Measurements from ENCODE around the gene USP20.

Gene USP20

GRCh38 chr9:129875181-129875611 lies 39.9 kb downstream of the USP20 start:
- DNase-seq (ENCODE audit: low read depth) = no peak

- DNase-seq (ENCODE audit: low read depth) = no peak
Observed at GRCh38 chr9:129875687-129876395, 40.6 kb downstream of the USP20 start.

- DNase-seq (ENCODE audit: low read depth) = no peak
Observed at GRCh38 chr9:129876815-129877214, 41.6 kb downstream of the USP20 start.

DNA sequence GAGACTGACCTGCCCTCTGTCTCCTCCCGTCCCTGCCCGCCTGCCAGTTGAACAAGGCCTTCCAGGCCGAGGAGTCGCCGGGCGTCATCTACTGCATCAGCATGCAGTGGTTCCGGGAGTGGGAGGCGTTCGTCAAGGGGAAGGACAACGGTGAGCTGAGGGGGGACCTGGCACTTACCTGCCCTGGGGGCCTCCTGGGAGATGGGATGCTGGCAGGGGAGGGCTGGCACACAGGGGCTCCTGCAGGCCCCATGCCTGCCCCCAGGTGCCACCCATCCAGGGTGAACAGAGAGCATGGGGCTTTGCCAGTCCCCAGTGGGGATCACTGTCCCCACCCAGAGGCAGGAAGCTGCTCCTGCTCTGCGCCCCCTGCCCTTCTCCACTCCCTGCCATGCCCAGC lies 43.0 kb downstream of the USP20 start:
- DNase-seq (ENCODE audit: low read depth) = no peak

DNA sequence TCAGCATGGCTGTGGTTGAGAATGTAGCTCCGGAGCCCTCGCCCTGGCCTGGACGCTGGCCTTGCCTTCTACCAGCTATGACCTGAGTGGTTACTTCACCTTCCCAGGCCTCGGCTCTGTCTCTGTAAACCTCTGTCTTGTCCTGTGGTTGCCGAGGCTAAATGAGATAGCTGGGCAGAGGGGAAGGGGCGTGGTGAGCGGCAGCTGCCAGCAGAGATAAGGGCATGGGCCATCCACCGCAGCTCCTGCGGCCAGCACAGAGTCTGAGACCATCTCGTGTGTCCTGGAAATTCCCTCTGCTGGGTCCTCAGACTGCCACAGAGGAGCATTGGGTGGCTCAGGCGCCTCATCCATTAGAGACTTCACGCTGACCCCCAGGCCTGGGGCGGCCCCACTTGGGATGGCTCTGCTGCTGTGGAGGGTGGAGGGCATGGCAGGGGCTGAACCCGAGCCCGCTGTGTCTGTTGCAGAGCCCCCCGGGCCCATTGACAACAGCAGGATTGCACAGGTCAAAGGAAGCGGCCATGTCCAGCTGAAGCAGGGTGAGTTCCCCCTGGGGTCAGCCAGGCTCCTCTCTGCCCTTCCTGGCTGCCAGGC lies 43.9 kb downstream of the USP20 start:
- no peak for DNase-seq (ENCODE audit: low read depth)

DNA sequence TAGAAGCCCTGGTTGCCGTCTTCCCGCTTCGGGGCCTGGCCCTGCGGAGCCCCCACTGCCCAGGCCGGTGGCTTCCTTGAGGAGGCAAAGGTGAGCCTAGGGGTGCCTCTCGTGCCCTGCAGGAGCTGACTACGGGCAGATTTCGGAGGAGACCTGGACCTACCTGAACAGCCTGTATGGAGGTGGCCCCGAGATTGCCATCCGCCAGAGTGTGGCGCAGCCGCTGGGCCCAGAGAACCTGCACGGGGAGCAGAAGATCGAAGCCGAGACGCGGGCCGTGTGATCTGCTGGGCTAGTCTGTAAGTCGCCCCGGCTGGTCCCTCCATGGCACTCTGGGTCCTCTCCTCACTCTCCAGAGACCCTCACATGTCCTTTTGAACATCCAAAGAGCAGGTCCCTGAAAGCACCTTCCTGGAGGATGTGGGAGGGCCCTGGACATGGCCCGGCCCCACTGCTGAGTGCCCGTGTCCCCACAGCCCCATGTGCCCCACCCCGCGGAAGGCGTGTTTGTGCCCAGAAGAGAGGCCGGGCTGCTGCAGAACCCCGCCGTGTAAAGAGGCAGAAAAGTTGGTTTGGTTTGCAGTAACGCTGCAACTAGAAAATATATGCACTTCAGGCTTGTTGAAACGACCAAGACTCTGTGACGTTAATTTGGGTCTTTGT lies 44.9 kb downstream of the USP20 start:
- DNase-seq (ENCODE audit: low read depth) = no peak

DNA sequence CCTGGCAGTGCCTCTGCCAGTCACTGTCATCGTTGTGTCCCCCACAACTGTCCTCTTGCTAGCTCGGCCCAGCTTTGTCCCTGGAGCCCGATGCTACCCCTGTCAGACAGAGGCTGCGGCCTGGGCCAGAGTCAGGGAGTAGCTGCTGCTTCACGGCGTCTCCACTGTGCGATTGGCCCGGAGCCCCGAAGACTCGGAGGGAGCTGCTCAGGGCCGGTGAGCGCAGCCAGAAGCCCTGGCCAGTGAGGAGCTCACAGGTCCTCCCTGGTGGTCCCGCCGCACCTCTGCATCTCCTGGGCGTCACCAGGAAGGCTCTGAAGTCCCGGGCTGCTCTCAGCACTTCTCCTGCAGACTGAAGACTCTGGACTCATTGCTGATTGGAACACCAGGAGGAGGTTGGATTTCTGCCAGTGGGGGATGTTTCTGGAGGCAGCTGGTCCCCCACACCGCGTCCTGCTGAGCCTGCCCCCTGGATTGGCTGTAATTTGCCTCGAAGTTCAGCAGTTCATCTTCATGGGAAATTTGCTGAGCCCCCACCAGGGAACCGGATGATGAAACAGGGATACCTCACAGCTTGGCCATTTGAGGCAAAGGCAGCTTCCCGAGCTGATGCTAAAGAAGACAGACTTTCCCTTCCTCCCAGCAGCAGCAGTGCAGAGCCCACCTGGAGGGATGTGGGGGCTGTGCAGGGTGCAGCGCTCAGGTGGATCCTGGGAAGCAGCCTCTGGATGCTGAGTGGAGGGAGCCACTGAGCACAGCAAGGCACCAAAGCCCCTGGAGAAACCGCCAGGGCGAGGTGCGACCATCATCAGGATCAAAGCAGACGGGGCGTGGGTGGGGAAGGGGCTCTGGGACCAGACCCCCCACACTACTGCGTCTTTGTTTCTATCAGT lies 45.6 kb downstream of the USP20 start:
- DNase-seq (ENCODE audit: low read depth) = no peak

- no peak for DNase-seq (ENCODE audit: low read depth)
Observed at GRCh38 chr9:129881547-129882324, 46.5 kb downstream of the USP20 start.

- peak; percentile 94 for DNase-seq (ENCODE audit: low read depth)
Observed at GRCh38 chr9:129884220-129885017, 49.2 kb downstream of the USP20 start.

DNA sequence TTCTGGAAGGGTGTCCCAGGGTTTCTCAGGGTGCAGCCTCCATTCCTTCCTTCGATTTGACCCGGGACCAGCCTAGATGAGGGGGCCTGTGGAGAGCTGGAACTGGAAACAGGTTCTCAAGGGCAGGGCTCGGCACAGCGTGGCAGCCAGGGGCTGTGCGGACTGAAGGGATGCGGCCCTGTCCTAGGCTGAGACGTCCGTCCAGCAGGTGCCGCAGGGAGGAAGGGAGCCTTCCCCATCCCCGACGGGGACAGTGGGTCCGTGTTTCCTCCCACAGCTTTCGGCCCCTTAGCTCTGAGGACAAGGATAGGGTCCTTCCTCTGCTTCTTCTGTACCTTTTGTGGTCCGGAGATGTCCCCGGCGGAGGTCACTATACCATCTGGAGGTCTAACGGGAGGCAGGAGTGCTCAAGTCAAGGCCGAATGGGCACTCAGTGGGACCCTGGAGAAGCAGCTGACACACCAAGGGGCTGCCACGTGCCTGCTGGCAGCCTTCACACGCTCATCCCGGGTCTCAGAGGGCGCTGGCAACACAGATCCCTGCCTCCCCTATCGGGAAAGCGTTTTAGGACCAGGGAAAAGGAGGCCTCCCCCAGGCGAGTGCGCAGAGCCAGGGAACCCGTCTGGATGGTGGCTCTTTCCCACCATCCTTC lies 49.9 kb downstream of the USP20 start:
- DNase-seq (ENCODE audit: low read depth) = no peak

- DNase-seq (ENCODE audit: low read depth) = peak; percentile 73
Observed at GRCh38 chr9:129885670-129886106, 50.4 kb downstream of the USP20 start.

GRCh38 chr9:129886226-129887174 lies 51.2 kb downstream of the USP20 start:
- DNase-seq (ENCODE audit: low read depth) = peak; percentile 70

DNA sequence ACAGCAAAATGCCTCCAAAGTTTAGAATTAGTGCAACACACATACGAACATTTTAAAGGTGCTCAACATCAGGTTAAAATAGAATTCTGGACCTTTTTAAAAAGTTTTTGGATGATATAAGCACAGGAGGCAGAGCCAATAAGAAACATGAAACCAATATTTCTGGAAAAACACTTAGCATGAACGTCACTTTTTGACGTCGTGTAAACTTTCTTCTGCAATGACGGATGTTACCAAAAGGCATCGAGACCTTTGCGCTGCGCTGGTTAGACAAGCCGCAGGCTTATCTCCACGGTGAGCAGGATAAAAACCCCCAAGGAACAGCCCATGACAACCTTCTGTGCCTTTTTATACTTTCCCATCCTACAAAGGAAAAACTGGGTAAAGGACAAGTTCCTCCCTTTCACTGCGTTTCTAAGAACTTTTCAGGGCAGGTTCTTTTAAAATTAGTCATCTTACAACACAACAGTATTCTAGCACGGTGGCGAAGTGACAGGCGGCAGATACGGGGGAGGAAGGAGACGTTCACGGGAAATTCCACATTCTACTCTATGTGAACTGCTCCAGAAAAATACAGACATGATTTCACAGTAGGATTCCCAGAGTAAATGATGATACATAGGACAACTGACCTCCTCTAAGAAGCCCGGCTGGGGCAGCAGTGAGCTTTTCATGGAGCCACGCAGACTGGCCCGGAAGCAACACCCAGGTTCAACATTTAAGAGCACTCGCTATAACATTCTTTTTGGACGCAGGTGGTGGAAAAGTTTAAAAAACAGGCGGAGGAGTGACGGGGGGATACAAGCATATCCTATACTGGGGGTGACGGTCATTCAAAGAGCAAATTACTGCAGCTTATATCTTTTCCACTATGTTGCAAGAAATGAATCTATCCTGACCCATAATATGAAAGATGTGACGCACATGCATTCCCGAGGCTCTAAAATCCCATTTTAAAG lies 52.4 kb downstream of the USP20 start:
- DNase-seq (ENCODE audit: low read depth) = peak; percentile 72

GRCh38 chr9:129888293-129889121 lies 53.2 kb downstream of the USP20 start:
- peak; percentile 79 for DNase-seq (ENCODE audit: low read depth)

DNA sequence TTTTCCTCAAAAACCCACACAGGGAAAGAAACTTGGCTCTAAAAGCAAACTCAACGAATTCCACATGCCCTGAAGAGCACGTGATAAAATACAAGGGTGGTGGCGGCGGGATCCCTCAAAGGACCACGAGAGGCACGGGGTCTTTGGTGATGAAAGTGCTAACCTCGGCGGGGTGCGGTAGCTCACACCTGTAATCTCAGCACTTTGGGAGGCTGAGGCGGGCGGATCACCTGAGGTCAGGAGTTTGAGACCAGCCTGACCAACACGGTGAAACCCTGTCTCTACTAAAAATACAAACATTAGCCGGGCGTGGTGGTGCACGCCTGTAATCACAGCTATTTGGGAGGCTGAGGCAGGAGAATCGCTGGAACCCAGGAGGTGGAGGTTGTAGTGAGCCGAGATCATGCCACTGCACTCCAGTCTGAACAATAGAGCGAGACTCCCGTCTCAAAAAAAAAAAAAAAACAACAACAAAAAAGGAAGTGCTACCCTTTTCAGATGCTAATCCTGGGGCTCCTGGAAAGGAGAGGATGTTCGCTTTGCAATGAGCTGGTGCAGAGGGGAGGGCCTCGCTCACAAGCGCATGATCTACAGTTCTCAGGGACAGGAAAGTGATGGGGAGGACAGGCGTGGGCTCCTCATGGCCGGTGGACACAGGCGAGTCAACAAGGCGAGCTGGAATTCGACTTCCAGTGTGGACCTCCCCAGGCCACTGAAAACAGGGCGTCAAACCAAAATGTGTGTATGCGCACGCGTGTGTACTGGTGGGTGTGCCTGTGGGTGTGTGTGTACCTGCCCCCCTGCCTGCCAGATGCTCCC lies 54.1 kb downstream of the USP20 start:
- no peak for DNase-seq (ENCODE audit: low read depth)

Data from T follicular helper cell (primary cell).